GM12874 (cell line): ENCODE results near the gene NMRK2.

Source experiments
- TF ChIP-seq, protein P1 (sequence below): IDR thresholded peaks from 2 replicates; pipeline ENCODE4 v1.5.1; 2011; ENCODE audit warnings: low read depth, mild to moderate bottlenecking, control low read depth, low read length, moderate library complexity; ENCODE audit not compliant: insufficient read depth

Gene NMRK2

DNA sequence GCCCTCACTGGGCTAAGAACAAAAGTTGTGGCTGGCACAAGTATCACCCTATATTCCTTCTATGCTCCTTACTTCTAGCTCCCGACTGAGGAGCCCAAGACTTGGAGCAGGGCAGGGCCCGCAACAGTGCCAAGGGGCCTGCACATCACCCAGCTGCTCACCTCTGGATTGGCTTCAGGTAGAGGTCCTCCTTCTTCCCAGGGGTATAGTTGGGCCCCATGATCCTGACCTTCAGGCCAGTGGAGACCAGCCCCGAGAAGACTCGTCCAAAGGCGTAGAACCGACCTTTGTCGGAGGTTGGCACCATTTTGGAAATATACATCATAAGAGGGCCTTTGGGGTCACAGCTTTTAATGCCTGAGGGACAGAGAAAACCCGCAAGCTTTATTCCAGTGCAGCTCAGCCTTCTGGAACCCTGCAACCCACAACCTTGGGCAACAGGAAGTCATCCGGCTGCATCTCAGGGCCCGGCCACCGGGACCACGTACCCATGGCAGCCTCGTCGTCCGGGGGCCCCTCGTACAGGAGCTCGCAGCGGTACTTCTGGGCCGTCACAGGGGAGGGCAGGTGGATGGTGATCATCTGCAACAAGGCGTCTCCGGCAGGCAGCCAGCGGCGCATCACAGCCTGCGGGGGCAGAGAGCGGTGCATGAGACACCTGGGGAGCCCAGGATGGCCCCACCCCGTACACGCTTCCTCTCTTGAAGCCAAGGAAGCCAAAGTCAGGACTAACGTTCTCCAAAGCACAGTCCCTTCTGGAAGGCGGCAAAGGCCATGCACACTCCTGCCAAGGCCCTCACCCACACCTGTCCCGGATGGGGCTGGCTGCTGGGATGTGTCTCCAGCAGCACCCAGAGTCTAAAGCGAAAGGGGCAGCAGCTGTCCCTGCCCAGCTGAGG is 47.7 kb downstream of the NMRK2 start:
- TF ChIP-seq, protein P1, sequence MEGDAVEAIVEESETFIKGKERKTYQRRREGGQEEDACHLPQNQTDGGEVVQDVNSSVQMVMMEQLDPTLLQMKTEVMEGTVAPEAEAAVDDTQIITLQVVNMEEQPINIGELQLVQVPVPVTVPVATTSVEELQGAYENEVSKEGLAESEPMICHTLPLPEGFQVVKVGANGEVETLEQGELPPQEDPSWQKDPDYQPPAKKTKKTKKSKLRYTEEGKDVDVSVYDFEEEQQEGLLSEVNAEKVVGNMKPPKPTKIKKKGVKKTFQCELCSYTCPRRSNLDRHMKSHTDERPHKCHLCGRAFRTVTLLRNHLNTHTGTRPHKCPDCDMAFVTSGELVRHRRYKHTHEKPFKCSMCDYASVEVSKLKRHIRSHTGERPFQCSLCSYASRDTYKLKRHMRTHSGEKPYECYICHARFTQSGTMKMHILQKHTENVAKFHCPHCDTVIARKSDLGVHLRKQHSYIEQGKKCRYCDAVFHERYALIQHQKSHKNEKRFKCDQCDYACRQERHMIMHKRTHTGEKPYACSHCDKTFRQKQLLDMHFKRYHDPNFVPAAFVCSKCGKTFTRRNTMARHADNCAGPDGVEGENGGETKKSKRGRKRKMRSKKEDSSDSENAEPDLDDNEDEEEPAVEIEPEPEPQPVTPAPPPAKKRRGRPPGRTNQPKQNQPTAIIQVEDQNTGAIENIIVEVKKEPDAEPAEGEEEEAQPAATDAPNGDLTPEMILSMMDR: no peak

DNA sequence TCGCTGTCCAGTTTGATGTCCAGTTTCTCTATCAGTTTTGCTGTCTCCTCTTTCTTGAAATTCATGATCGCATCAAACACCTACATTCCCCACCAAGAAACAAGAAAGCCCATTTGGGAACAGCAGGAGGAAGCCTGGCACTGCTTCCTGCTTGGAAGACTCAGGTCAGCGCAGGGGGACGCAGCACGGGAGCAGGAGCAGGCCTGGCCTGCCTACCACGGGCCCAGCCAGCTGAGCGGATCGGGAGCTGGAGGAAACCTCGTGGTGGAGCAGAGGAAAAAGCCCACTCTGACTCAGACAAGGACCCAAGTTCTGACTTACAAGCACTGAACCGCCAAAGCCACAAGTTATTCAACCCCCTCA is 48.5 kb downstream of the NMRK2 start:
- TF ChIP-seq, protein P1: no peak

DNA sequence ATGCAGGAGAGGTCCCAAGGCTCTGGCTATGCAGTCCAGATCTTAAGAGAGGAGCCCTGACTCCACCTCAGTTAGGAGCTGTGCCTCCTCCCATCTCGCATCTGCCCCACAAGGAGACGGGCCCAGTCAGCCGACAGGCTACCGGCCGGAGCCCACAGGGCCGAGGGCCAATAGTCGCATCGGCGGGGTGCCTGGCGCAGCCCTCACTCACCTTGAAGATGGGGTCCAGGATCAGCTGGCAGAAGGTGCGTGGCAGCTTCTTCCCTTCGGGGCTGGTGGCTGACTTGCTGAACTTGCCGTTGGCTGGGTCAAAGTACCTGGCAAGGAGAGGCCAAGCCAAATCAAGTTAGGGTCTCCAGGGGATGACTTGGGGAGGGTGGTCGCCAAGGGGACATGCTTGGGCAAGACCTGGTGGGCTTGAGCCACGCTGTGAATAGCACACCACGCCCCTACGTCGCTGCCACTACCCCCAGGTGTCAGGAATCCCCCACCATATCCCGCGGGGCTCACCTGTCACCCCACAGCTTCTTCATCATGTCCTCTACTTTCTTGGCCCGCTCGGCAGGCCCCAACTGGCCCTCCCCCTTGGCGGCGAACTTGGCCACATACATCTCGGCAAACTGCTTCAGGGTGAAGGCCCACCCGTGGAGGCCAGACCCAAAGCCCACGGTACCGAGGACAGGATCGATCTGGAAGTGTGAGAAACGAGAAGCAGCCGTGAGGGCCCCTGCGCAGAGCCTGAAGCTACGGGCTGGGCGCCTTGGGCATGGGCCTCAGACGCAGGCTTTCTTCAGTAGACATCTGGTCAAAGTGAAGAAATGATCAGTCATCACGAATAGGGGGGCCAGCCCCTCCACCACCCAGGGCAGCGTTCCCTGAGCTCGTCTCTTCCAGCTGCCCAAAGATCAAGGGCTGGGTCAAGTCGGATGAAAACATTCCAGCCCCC is 49.1 kb downstream of the NMRK2 start:
- TF ChIP-seq, protein P1: no peak

DNA sequence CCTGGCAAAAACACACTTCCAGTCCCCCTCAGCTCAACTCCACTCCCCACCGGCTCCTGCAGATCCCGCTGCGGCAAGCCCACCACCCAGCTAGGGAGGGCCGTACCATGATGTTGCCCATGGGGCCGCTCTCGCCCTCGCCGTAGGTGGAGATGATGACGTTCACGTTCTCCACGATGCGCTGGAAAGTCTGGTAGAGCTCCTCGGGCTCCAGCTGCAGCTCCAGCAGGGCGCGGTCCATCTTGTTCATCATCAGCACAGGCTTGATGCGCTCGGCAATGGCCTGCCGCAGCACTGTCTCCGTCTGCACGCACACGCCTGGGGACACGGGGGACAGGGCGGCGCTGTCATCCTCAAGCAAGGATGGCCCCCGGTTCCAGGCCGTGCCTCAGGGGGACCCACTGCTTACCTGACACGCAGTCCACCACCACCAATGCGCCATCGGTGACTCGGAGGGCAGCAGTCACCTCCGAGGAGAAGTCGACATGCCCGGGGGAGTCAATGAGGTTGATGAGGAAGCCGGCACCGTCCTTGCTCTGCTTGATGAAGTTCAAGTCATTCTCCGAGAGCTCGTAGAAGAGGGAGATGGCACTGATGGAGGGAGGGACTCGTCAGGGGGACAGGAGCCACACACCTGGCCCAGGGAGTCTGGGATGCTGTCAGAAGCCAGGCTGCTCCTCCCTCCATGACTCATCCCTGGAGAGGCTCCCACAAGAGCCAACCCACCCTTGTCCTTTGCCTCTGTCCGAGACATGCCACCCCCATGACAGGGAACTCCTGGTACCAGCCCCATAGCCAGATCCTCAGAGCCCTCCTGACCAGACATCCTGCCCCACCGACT is 50.1 kb downstream of the NMRK2 start:
- TF ChIP-seq, protein P1: no peak

DNA sequence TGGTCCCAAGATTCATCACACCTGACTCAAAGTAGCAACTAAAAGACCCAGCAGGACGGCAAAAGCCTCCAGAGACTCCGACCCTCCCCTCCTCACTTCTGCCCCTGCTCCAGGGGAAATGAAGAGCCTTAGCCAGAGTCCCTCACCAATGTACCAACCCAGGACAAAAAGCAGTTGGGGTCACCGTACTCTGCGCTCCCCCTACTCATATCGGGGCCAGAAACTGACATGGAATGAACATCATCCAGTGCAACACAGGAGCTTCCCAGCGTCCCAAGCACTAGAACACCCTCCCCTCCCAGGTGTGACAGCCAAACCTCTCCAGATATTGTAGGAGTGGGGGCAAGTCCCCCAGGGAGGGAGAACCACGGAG is 50.7 kb downstream of the NMRK2 start:
- TF ChIP-seq, protein P1: no peak

DNA sequence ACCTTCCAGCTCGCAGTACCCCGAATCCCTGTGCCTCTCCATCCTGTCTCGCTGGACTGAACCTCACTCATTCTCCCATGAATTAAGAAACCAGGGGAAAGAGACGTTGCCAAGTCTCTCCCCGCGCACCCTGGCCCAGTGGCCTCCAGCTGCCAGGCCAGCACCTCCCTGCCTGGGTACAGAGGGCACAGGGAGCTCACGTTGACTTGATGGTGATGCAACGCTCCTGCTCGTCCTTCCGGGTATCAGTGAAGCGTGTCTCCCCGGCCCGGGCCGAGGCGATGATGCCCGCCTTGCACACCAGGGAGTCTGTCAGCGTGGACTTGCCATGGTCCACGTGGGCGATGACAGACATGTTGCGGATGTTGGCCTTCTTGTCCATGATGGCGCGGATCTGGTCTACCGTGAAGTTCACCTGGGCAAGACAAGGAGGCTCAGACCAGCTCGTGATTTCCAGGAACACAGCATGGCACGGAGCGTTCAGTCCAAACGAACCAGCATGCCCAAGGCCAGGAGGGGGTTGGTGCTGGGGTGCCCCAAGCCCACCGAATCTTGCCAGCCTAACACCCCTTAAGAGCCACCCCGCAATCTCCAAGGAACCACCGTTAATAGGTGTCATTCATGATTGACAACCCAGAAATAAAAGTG is 51.2 kb downstream of the NMRK2 start:
- TF ChIP-seq, protein P1: no peak
